Fibroblast of skin of scalp (primary cell): ENCODE measurements around the gene MIDN.

ENCODE experiments used
- DNase-seq: peaks from one replicate; pipeline ENCODE4 v3.0.0-alpha.2; 2013

The MIDN gene

GRCh38 chr19:1259206-1259875 is 11.0 kb downstream of the MIDN start:
- DNase-seq = peak; percentile 70

GRCh38 chr19:1259876-1260748 is 11.7 kb downstream of the MIDN start:
- DNase-seq = no peak

- peak; percentile 97 for DNase-seq
These were observed 12.6 kb downstream of the MIDN start for GRCh38 chr19:1260749-1261537.

DNA sequence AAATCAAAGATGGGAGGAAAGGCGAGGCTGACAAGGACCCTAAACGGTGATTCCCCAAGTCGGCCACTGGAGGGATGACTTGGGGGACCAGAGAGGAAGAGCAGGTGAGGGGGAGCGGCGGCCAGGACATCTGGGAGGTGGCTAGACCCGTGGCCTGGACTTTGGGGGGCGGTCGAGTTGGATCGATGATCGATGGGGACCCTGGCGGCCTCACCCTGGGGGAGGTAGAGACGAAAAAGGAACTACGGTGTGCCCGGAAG is 13.1 kb downstream of the MIDN start:
- no peak for DNase-seq

DNA sequence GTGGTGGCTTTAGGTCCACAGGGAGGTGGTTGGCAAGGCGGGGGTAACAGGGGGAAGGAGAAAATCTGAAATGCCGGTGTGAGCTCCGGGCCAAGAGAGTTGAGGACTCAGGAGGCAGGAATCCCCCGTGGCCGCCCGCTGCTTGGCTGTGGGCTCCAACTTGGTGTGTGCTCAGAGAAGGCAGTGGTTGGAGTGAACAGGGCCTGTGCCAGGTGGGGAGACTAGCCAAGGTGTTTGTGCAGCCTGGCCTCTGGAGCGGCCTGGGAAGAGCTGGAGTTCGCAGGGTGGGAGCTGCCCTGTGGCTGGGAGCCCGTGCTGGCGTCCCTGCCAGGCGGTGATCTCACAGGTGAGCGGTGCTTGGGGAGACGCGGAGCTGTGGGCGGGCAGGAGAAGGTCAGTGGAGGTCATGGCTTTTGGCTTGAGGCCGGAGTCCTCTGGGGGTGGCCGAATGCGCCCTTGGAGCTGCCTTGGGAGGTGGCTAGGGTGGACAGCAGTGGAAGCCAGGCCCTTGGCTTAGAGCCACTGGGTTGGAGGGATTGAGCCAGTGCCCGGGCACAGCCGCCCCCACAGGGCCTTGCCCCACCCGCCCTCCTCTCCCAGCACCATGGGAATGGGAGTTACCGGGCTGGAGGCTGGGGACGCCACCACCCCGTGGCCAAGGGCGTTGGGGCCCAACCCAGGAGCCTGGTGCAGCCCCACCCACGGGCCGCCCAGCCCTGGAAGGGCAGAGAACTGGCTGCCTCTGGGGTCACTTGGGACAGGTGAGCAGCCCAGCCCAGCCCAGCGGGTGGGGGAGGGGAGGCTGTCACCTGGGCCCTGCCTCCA is 13.6 kb downstream of the MIDN start:
- no peak for DNase-seq

- peak; percentile 61 for DNase-seq
These were observed 14.3 kb downstream of the MIDN start for GRCh38 chr19:1262623-1263123.

GRCh38 chr19:1263188-1263587 is 14.8 kb downstream of the MIDN start:
- DNase-seq = no peak

GRCh38 chr19:1264801-1265614 is 16.6 kb downstream of the MIDN start:
- peak; percentile 95 for DNase-seq

DNA sequence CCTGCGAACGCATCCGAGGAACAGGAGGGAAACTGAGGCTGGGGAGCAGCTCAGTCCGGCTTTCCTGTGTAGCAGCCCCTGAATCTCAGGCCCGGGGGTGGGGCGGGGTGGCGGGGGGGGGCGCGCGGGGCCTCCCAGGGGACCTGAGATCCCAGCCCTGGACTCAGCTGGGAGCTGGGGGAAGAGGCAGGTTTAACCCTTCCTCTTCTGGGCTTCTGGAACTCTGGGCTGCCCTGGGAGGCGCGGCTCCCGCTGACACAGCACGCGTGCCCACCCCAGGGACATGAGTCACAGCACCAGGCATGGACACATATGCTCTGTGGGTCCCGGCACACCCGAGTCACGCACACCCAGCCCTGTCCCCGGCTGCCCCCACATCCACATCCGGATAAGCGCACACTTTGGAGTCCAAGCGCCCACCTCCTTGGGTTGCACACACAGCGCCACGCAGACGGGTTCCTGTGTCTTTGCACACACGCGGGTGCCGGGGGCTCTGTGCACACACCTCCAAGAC is 17.3 kb downstream of the MIDN start:
- DNase-seq = peak; percentile 97

- peak; percentile 89 for DNase-seq
These were observed 17.9 kb downstream of the MIDN start for GRCh38 chr19:1266129-1266915.

DNA sequence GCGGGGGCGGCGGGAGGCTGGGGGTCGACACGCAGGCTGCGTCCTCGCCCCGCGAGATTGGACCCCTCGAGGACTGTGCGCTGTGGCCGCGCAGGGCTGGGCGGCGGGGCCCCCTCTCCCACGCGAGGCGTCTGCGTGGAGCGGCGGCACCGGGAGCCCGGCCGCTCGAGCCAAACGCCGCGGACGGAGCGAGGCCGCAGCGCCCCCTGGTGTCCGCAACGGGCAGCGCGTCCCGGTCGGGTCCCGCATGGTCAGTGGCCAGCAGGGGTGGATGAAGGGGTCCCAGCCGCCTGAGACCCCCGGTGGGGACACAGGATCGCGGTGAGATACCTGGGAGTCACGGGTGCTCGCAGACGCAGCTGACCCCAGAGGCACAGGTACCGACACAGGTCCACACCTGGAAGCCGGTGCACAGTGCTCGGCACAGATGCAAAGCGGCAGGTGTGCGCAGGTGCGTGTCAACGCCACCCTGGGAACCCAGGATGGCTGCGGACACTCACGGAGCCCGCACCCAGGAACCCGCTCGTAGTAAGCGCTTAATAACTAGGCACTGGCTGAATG is 18.6 kb downstream of the MIDN start:
- DNase-seq = peak; percentile 58

GRCh38 chr19:1267477-1268225 is 19.3 kb downstream of the MIDN start:
- no peak for DNase-seq

GRCh38 chr19:1268226-1269064 is 20.1 kb downstream of the MIDN start:
- DNase-seq = no peak

GRCh38 chr19:1269065-1269477 is 20.7 kb downstream of the MIDN start, which contains the start of gene CIRBP:
Gene CIRBP, plus strand, starts transcription at chr19:1269332. Its CDS starts 1,602 bp downstream, at chr19:1270934.
- DNase-seq = peak; percentile 100

DNA sequence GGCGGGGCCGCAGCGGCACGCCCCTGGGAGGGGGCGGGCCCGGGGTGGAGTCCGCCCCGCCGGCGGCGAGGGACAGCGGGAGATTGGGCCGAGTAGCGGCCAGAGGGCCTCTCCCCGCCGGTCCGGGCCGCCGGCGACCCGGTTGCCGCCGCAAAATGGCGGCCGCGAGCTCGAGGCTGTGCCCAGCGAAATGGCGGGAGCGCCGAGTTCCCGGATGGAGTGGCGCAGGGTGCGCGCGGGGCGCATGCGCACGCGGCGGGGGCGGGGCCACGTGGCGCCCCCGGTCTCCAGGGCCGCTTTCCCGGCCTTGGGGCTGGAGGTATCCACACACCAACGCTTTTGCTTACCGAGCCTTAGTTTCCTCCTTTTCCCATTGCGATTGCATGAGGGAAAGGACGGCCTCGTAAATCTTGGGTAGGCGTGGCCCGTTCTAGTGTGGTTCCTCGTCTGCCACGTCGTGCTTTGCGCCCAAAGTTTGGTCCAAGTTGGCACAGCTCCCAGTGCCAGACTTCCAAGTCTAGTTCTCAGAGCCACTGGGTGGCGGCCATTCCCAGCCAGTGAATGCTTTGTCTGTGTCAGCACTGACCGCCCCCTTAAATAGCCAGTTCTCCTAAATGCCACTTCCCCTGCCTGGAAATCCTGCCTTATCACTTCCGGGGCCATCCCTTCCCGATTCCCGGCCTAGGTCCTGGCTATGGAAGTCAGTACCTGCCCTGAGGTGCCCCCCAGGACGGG is 21.3 kb downstream of the MIDN start:
- peak; percentile 90 for DNase-seq

- DNase-seq = no peak
These were observed 21.9 kb downstream of the MIDN start for GRCh38 chr19:1270213-1270853.
